ENCODE data around the gene HSD17B13.
"Not testable (repeated sequence)": the region's sequence is repeated elsewhere in the genome, so short reads cannot be mapped to it uniquely, and the experiment has no call there.

HSD17B13 gene

GRCh38 chr4:87315000-87315399, 7.7 kb downstream of the HSD17B13 start:
- not testable (repeated sequence) for ATAC-seq

GRCh38 chr4:87313756-87314155, 8.9 kb downstream of the HSD17B13 start:
- ATAC-seq = no peak

GRCh38 chr4:87311684-87312083, 11.0 kb downstream of the HSD17B13 start:
- ATAC-seq = no peak

- ATAC-seq = no peak
These were observed 11.9 kb downstream of the HSD17B13 start for GRCh38 chr4:87310691-87311335.

- no peak for ATAC-seq
These were observed 13.1 kb downstream of the HSD17B13 start for GRCh38 chr4:87309625-87310024.

GRCh38 chr4:87306056-87306455, 16.6 kb downstream of the HSD17B13 start:
- peak; percentile 43 to 46 for ATAC-seq

GRCh38 chr4:87305562-87305961, 17.1 kb downstream of the HSD17B13 start:
- ATAC-seq = no peak

GRCh38 chr4:87304745-87305432, 17.8 kb downstream of the HSD17B13 start:
- ATAC-seq = no peak

- no peak for ATAC-seq
These were observed 22.8 kb downstream of the HSD17B13 start for GRCh38 chr4:87299898-87300297.

GRCh38 chr4:87298362-87298761, 24.3 kb downstream of the HSD17B13 start:
- no peak for ATAC-seq

GRCh38 chr4:87294911-87295310, 27.8 kb downstream of the HSD17B13 start:
- not testable (repeated sequence) for ATAC-seq

GRCh38 chr4:87293889-87294288, 28.8 kb downstream of the HSD17B13 start:
- not testable (repeated sequence) for ATAC-seq

GRCh38 chr4:87286970-87287369, 35.7 kb downstream of the HSD17B13 start:
- no peak for ATAC-seq

GRCh38 chr4:87284268-87284667, 38.4 kb downstream of the HSD17B13 start:
- ATAC-seq = not testable (repeated sequence)

- no peak for ATAC-seq
These were observed 39.5 kb downstream of the HSD17B13 start for GRCh38 chr4:87283151-87283550.

- ATAC-seq = no peak
These were observed 41.1 kb downstream of the HSD17B13 start for GRCh38 chr4:87281603-87282002.

GRCh38 chr4:87278335-87278794, 44.3 kb downstream of the HSD17B13 start:
- ATAC-seq = no peak

- ATAC-seq = no peak
These were observed 47.4 kb downstream of the HSD17B13 start for GRCh38 chr4:87275311-87275710.

GRCh38 chr4:87274803-87275202, 47.9 kb downstream of the HSD17B13 start:
- no peak for ATAC-seq

GRCh38 chr4:87274327-87274726, 48.4 kb downstream of the HSD17B13 start:
- ATAC-seq = no peak

- no peak for ATAC-seq
These were observed 51.9 kb downstream of the HSD17B13 start for GRCh38 chr4:87270825-87271224.

GRCh38 chr4:87270144-87270543, 52.5 kb downstream of the HSD17B13 start:
- no peak for ATAC-seq

GRCh38 chr4:87268411-87268810, 54.3 kb downstream of the HSD17B13 start:
- no peak for ATAC-seq

GRCh38 chr4:87266986-87267385, 55.7 kb downstream of the HSD17B13 start:
- no peak for ATAC-seq

Measured in activated CD4-positive, CD25-positive, alpha-beta regulatory T cell treated with anti-CD3 and anti-CD28 coated beads, Interleukin-2, amount 50 U/mL, for 24 hours (primary cell).